Activated CD4-positive, alpha-beta T cell treated with anti-CD3 and anti-CD28 coated beads, Interleukin-10, Interleukin-2, amounts not matched to agents 100 ng/mL and 50 ng/mL, durations not matched to agents 16 hours and 8 hours (primary cell): ENCODE results near the gene PUM2.
"Not testable (repeated sequence)": the region's sequence is repeated elsewhere in the genome, so short reads cannot be mapped to it uniquely, and the experiment has no call there.

Experiments used
- DNase-seq: peaks from one replicate; pipeline ENCODE4 v3.0.0-alpha.2; 2020

Gene PUM2

GRCh38 chr2:20370191-20370590 lies 19.5 kb upstream of the PUM2 start:
- DNase-seq, result no peak

GRCh38 chr2:20369366-20369765 lies 18.7 kb upstream of the PUM2 start:
- no peak for DNase-seq

- no peak for DNase-seq
Measured at GRCh38 chr2:20368706-20369105, 18.1 kb upstream of the PUM2 start.

GRCh38 chr2:20367929-20368328 lies 17.3 kb upstream of the PUM2 start:
- DNase-seq, result not testable (repeated sequence)

- peak; percentile 85 for DNase-seq
Measured at GRCh38 chr2:20366672-20367116, 16.1 kb upstream of the PUM2 start.

- peak; percentile 95 for DNase-seq
Measured at GRCh38 chr2:20365249-20365817, 14.7 kb upstream of the PUM2 start.

- no peak for DNase-seq
Measured at GRCh38 chr2:20363578-20363977, 12.9 kb upstream of the PUM2 start.

GRCh38 chr2:20362701-20363435 lies 12.2 kb upstream of the PUM2 start:
- no peak for DNase-seq

GRCh38 chr2:20361893-20362292 lies 11.2 kb upstream of the PUM2 start:
- DNase-seq, result no peak

- no peak for DNase-seq
Measured at GRCh38 chr2:20359096-20359495, 8.5 kb upstream of the PUM2 start.

- DNase-seq, result no peak
Measured at GRCh38 chr2:20357638-20358389, 7.2 kb upstream of the PUM2 start.

- no peak for DNase-seq
Measured at GRCh38 chr2:20356042-20356441, 5.4 kb upstream of the PUM2 start.

GRCh38 chr2:20355131-20355530 lies 4.5 kb upstream of the PUM2 start:
- DNase-seq, result no peak

GRCh38 chr2:20353241-20353992 lies 2.8 kb upstream of the PUM2 start:
- no peak for DNase-seq

GRCh38 chr2:20352581-20353216 lies 2.1 kb upstream of the PUM2 start:
- DNase-seq, result no peak

- no peak for DNase-seq
Measured at GRCh38 chr2:20352230-20352578, 1.6 kb upstream of the PUM2 start.

GRCh38 chr2:20351555-20352229 lies 1.0 kb upstream of the PUM2 start:
- peak; percentile 52 for DNase-seq

GRCh38 chr2:20350041-20350712 lies 467 bp downstream of the PUM2 start:
- peak; percentile 75 for DNase-seq

GRCh38 chr2:20349513-20349921 lies 1.1 kb downstream of the PUM2 start:
- no peak for DNase-seq

- no peak for DNase-seq
Measured at GRCh38 chr2:20348542-20348941, 2.1 kb downstream of the PUM2 start.

- DNase-seq, result no peak
Measured at GRCh38 chr2:20346565-20347381, 3.9 kb downstream of the PUM2 start.
